HG03439 (cell line): ENCODE data around the gene TFPI.
A peak's percentile ranks its signal among the peaks of the same experiment; 100 is the strongest.

ENCODE experiments used
- ATAC-seq: cut with Tn5 transposase; IDR thresholded peaks from one replicate; pipeline ENCODE4 v1.9.1; 2021; ENCODE audit warnings: mild to moderate bottlenecking, moderate library complexity; ENCODE audit not compliant: unreplicated experiment

TFPI gene

GRCh38 chr2:187506416-187506815, 47.8 kb downstream of the TFPI start:
- no peak for ATAC-seq

GRCh38 chr2:187505065-187505672, 49.1 kb downstream of the TFPI start:
- no peak for ATAC-seq

GRCh38 chr2:187504312-187504921, 49.8 kb downstream of the TFPI start:
- ATAC-seq, result no peak

- no peak for ATAC-seq
Observed at GRCh38 chr2:187503700-187504099, 50.5 kb downstream of the TFPI start.

- ATAC-seq, result no peak
Observed at GRCh38 chr2:187502467-187502866, 51.8 kb downstream of the TFPI start.

GRCh38 chr2:187500585-187501359, 53.5 kb downstream of the TFPI start:
- ATAC-seq, result no peak

GRCh38 chr2:187499941-187500532, 54.2 kb downstream of the TFPI start:
- peak; percentile 96 for ATAC-seq

- ATAC-seq, result no peak
Observed at GRCh38 chr2:187497858-187498463, 56.3 kb downstream of the TFPI start.

- no peak for ATAC-seq
Observed at GRCh38 chr2:187497140-187497539, 57.1 kb downstream of the TFPI start.

- no peak for ATAC-seq
Observed at GRCh38 chr2:187495324-187495723, 58.9 kb downstream of the TFPI start.

- no peak for ATAC-seq
Observed at GRCh38 chr2:187493877-187494568, 60.2 kb downstream of the TFPI start.

GRCh38 chr2:187493180-187493579, 61.1 kb downstream of the TFPI start:
- no peak for ATAC-seq

GRCh38 chr2:187486241-187486640, 68.0 kb downstream of the TFPI start:
- no peak for ATAC-seq

- no peak for ATAC-seq
Observed at GRCh38 chr2:187485523-187485922, 68.7 kb downstream of the TFPI start.

- ATAC-seq, result no peak
Observed at GRCh38 chr2:187483537-187483936, 70.7 kb downstream of the TFPI start.

- no peak for ATAC-seq
Observed at GRCh38 chr2:187482796-187483195, 71.4 kb downstream of the TFPI start.

GRCh38 chr2:187481543-187481942, 72.7 kb downstream of the TFPI start:
- ATAC-seq, result no peak

GRCh38 chr2:187478719-187479118, 75.5 kb downstream of the TFPI start:
- ATAC-seq, result no peak

GRCh38 chr2:187477051-187477450, 77.2 kb downstream of the TFPI start:
- ATAC-seq, result no peak

- ATAC-seq, result peak; percentile 60
Observed at GRCh38 chr2:187475499-187476248, 78.6 kb downstream of the TFPI start.
